Occipital lobe (tissue), 2 donors: Measurements from ENCODE around the gene NUP88. TPM values are rescaled to one million over a fixed set of nuclear protein-coding genes. Genes with fewer than 3 reads are reported as not detected.

Experiments
- DNase-seq: peaks from one replicate; lab custom pipeline; 2025; lab: John Stamatoyannopoulos, UW
- total RNA-seq: library from RNA; depleted of rRNA; stranded (reverse); fragments of >200 nt; gene quantifications from one replicate; pipeline ENCODE4 v1.2.3, GENCODE V29; 2014

NUP88 gene
- total RNA-seq, 1 donor from 2014 or later, result 73.5 TPM

DNA sequence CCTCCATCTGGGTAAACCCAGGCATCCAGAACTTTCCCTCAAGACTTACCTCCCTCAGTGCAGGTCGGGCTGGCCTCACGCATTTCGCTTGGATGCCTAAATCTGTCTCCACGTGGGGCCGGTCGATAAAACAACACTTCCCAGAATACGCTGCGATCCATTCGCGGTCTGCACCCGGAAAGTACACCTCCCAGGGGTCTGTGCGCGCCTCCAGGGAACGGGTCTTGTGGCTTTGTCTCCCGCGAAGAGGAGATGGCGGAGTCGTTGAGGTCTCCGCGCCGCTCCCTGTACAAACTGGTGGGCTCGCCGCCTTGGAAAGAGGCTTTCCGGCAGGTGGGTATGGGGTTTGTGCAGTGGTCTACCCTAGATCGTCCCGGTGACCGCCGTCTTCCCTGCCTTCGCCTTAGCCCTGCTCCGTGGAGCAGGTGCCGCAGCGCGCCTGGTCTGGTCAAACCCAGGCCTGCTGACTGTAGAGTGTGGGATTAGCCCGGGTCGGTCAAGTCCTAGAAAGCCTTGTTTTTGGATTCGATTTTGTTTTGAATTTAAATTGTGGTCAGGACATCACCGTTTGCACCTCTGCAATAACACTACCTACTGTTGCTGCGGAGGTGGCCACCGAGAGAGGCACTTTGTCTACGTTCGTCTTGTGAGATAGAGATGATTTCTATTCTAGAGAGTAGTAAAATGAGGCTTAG lies 644 bp upstream of the NUP88 start, which contains the start of gene RPAIN:
Gene RPAIN, plus strand, starts transcription at position 224 of the 695 bp plus-strand sequence. Its CDS starts 29 bp downstream, at position 253.
- DNase-seq, result peak; percentile 93

DNA sequence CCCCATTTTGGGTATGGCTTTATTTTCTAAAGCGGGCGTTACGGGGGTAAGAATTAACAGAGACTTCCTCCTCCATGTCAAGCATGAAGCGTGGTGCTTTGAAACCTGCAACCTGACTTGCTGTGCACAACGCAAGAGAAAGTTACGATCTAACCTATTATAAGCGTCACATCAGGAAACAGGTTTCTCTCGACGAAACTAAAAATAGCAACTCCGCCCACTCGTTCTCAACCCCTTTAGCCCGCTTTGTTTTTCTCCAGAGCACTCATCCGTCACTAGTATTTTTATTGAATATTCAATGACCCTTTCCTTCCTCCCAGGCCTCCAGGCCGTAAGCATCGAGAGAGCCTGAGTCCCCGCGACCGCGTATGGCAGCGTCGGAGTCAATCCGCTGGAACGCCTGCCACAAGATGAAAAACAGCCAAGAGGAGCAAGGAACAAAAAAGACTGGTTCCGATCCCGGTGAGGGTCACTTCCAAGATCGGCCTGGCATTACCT lies 555 bp downstream of the NUP88 start:
- no peak for DNase-seq

DNA sequence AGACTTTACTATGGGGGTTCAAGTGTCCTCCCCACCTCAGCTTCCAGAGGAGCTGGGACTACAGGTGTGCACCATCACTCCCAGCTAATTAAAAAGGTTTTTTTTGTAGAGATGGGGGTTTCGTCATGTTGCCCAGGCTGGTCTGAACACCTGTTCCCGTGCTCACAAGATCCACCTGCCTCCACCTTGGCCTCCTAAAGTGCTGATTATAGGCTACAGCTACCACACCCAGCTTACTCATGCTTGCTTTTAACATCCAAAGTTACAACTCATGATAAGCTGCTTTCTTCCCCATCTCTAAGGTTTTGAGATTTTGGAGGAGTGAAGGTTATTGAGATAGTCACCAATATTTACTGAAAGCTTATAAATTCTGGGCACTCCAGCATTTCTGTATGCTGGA lies 2.6 kb downstream of the NUP88 start:
- DNase-seq, result no peak

DNA sequence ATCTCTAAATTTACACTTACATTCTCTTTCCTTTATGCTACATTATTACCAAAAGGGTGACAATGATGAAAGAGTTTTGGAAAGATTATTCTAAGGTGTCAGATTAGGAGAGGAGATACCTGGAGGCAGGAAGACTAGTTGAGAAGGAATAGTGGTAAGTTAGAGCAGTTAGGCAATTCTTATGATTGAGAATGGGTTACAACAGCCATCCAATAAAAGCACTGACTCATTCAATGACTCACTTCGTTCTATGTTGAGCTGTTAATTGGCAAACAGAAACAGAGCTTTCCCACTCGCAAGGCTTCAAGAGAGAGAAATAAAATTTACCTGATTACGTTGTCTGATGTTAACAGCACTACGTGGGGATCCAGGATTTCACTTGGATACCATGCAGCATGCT lies 5.8 kb downstream of the NUP88 start:
- no peak for DNase-seq

DNA sequence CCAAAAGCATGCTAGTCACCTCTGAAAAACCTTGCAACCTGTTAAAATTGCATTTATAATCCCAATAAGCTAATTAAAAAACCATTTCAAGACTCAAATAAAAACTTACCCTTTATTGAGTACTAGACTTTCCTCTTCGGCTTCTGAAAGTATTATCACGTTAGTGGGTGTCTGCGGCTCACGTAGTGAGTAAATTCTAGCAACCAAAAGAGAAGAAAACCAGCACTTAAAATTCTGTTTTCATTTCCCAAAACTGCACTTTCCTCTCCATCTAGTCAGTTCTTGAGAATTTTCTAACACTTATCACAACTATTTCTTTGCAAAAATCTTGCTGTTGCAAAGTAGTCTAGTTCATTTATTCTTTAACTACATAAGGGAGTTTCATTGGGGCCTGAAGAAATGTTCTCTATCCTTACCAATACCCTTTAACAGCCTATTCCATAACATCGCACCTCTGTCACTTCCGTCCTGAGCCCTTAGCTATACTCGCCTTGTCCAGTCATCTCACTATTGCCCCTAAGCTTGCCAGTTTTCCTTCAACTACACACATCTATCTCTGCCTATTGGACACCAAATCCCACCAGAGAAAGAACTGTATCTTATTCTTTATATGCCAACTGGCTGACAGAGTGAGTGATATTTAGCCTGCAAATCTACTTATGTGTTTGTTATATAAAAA lies 8.7 kb downstream of the NUP88 start:
- no peak for DNase-seq

DNA sequence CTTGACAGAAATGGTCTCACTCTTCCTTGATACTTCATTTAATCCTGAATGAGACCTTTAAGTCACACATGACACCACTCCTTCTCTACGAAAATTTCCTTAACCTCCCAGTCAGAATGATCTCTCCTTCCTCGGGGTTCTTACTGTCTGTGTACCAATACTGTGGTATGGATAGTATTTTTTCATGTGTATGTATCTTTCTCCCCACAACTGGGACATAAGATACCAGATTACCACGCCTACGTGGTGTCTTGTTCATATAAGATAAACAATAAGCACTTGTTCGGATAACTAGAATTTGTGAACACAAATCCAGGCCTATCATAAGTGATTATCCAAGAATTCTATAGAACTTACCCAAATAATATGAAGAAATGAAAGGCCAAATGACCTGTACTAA lies 11.3 kb downstream of the NUP88 start:
- DNase-seq, result no peak

DNA sequence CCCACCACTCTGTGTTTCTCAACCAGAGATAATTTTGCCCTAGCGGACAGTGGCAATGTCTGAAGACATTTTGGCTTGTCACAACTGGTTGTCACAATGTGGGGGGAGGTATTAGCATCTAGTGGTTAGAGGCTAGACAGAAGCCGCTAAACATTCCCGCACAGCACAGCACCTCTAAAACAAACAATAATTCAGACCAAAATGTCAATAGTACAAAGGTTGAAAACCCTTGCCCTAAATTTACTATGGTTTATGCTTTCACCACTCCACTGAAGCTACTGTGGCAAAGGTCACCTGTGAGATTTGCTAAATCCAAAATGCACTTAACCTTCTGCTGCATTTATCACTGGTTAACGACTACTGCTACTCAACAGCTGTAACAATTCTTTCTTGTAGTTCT lies 14.1 kb downstream of the NUP88 start:
- DNase-seq, result no peak

DNA sequence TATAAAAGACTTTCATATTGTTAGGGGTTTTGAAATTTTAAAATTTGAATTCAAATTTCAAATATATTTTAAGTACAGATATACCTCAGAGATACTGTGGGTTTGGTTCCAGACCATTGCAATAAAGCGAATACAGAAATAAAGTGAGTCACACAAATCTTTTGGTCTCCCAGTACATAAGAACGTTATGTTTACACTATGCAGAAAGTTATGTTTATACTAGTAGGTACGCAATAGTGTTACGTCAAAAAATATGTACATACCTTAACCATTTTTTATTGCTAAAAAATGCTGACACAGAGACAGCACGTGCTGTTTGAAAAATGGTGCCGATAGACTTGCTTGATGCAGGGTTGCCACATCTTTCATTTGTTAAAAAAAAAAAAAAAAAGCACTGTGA lies 19.7 kb downstream of the NUP88 start:
- DNase-seq, result no peak

DNA sequence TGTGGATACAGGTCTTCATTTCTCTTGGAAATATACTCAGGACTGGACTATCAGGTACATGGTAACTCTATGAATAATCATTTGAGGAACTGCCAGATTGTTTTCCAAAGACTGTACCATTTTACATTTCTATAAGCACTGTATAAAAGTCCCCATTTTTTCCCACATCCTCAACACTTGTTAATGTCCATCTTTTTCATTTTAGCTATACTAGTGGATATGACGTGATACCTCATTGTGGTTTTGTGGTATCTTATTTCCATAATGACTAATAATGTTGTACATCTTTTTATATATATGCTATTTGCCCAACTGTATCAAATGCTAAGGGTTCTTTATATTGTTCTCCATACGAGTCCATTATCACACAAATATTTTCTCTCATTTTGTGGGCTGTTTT lies 22.9 kb downstream of the NUP88 start:
- no peak for DNase-seq

DNA sequence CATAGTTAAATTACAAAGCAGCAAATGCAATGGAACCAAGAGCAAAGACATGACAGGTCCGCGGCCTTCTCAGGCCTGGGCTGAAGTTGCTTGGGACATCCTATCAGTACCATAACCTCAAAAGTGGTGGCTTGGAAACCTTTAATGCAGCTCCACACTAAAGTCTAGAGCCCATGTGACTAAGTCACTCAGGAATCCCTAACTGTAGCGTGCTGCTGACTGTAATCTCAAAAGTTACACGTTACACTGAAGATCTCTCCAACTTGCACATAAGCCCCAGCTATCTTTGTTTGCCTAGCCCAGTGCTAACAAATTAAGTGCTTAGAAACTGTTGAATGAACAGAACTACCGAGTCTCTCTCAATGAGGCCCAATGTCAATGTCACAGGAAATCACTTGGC lies 27.8 kb downstream of the NUP88 start:
- no peak for DNase-seq

DNA sequence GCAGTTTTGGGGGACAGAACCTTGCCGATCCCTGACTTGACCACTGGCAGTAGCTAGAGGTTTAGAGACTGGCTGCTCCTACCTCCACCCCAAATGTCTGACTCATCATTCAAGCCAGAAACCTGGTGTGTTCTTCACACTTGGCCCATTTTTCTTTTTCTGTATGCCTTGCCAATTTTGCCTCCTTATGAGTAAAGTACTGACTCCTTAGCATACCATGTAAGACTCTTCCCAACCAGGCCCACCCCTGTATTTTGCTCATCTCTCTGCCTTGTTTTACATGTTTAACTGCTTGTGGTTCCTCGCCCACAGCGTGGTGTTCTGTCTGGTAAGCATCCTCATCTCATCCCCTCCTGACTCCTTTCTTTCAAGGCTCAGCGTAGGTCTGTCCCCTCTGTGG lies 37.9 kb downstream of the NUP88 start:
- DNase-seq, result no peak

DNA sequence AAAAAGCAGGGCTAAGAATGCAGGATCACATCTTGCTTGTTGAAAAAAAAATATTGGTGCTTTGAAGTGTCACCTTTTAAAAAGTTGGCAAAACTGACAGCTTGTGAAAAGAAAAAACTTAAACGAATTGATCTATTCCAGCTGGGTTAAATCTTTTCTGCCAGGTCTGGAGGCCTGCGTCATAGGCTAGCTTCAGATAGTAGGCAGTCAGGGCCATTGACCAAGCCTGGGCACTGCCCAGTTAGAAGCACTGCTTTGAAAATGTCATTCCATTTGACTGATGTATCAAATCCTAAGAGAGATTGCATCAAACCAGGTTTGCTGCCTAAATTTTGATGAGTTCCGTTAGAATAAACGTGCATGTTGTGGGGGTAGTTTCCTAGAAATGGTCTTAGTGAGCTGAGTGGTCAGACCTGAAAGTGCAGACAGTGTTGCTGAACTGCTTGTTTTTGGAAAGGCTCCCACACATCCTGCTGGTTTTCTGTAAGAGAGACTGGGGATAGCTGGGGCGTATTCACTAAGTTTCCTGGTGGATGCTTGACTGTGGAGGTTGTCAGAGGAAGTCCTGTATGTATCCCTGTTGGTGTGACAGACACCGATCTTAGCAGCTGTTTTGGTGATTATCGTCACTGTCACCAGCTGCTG lies 38.8 kb downstream of the NUP88 start:
- DNase-seq, result no peak

DNA sequence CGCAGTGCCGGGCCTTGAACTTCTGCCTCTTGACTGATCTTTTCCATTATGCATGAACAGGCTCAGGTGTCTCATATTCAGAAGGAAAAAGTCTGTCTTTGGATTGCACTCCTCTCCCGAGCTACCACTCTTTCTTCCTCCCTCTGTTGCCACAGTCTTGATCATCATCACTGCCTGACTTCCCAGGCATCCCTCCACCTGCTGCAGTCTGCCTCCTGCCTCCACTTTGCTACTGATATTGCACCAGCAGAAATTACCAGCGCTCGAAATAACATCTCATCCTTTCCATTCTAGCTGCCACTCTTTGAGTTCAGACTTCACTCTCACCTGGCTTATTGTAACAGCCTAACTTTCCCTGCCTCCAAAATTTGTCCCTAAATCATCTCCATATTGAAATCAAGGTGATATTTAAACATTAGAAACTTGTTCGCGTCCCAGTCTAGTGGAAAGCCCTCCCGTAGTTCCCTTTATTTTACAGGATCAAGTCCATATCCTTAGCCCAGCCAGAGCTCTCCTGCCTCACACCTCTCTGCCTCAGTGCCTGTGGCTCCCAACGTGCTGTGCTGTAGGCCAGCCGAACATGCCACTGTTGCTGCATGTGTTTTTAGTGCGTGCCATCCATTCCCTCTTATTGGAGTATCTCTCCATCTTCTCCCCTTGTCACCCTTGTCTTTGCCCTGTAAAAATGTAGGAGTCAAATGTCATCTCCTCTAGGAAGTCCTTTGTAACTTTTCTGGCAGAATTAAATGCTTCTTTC lies 39.9 kb downstream of the NUP88 start:
- DNase-seq, result no peak

DNA sequence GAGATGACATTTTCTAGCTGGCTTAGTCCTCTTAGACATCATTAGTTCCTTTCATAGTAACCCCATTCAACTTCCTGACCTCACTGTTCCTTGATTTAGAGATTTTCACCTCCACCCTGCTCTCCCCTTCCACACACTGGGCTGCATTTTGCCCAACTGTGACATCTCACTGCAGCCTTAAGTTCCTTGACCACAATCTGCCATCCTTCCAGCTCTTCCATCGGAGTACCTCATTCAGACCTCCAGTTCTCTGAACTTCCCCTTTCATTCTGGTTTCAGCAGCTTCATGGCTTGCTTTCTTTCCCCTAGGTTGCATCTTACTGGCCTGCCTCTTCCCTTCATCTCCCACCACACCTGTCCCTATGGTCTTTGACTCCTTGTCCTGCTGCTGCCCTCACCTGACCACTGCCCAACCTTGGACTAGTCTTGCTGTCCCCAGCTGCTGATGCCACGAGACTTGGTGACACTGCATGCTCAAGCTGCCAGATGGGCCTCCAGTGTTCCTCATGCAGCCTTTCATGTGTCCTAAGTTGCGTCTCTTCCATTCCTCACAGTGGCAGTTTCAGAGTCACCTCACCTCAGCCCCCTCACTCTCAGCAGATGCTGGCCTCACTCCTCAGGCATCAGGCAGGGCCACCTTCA lies 40.8 kb downstream of the NUP88 start:
- no peak for DNase-seq

DNA sequence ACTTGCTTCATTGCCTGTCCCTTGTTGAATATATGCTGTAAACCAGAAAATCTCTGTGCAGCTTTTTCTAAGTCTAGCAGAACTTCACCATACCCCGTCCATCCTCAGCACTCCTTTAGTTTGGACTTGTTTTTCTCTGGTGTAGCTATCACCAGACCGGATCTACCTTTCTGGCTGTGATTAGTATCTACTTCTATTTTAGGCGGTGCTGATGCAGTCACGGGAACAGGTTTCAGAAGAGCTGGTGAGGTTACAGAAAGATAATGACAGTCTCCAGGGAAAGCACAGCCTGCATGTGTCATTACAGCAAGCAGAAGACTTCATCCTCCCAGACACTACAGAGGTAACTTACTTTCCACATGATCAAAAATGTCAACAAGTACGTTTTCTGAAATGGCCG lies 46.4 kb downstream of the NUP88 start:
- DNase-seq, result peak; percentile 10

DNA sequence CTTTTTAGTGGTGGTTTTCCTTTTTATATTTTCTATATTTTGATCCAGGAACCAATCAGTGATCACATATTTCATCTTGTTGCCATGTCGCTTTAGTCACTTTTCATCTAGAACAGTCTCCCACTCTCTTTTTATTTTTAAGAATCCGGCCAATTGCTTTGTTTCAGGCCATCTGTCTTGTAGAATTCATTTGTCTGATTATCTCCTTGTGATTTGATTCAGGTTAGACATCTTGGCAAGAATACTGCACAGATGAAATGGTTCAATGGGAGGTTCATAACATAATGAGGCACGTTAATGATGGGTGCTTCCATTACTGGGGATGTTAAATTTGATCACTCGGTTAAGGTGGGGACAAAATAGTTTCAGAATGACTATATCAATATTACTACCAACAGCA lies 49.1 kb downstream of the NUP88 start:
- DNase-seq, result no peak

DNA sequence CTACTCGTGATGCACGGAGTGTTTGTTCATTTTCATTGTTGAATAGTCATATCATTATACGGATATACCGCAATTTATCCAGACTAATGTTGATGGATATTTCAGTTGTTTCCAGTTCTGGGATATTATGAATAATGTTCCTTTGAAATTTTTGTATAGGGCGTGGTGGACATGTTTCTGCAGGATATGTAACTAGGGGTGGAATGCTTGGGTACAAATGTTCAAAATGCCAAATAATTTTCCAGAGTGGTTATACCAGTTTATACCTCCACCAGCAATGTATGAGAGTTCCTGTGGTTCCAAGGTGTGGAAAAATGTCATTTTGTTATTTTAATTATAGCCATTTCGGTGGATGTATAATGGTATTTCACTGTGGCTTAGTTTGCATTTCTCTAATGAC lies 53.6 kb downstream of the NUP88 start:
- no peak for DNase-seq

DNA sequence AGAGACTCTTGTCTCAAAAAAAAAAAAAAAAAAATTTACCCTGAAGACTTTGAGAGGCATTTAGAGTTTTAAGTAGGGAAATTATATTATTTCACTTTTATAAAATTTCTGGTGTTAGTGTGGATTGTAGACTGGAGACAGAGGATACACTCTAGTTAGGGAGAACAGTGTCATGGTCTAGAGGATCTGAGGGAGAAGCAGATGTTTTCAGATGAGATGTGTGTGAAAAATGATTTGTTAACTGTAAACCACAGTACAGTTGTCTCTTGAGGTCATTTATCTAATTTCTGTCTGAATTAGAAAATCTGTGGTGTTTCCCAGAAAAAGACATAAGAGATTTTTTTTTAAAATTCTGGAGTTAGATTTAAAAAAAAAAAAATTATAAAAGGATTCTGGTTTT lies 54.8 kb downstream of the NUP88 start:
- DNase-seq, result no peak

DNA sequence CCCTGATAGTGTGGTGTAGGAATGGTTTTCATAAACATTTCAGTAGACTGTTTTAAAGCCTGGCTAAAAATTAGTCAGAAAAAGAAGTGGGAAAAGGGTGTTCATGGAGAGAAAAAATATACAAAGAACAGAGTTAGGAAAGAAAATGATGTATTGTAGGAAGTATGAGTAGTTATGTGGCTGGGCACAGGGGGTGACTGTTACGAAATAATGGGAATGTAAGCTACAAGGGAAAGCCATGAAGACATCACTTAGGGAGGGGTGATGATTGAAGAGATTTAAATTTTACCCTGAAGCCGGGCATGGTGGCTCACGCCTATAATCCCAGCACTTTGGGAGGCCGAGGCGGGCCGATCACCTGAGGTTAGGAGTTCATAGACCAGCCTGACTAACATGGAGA lies 55.3 kb downstream of the NUP88 start:
- DNase-seq, result no peak

DNA sequence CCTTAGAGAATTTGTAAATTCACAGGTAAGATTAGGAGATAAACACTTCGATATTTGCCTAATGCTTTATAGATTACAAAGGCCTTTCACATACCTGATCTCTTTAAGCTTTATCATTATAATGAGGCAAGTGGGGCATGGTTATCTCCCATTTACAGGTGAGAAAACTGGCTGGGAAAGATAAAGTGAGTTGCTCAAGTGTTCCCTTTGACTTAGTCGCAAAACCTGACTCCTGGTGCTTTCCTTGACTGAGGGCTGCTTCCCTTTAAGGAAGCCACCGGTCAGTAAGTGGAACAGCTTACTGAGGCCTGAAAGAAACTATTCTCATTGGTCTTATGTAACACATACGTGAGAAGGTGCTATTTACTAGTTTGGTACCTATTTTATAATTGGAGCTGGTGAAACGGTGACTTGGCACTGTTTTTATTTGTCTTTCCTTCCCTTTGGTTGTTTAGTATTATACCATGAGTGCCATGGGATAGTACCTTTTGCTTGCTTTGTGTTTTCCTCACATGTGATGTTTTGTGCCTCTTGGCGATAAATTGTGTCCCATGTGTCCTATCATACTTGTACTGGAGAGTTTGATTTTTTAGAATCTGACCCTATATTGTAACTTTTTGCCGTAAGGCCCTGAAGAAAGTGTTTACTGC lies 57.2 kb downstream of the NUP88 start:
- no peak for DNase-seq

DNA sequence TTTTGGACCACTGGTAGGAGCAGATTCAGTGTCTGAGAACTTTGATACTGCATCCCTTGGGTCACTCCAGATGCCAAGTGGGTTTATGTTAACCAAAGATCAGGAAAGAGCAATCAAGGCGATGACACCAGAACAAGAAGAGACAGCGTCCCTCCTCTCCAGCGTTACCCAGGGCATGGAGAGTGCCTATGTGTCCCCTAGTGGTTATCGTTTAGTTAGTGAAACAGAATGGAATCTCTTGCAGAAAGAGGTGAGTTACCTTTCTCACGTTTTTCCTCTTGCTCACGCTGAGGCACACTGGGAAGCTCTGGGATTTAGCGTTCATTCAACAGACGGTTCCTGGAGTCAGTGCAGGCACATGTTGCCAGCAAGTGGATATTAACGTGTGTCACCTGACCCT lies 58.0 kb downstream of the NUP88 start:
- DNase-seq, result no peak
